ENCODE results near the gene STAT1.

The STAT1 gene

DNA sequence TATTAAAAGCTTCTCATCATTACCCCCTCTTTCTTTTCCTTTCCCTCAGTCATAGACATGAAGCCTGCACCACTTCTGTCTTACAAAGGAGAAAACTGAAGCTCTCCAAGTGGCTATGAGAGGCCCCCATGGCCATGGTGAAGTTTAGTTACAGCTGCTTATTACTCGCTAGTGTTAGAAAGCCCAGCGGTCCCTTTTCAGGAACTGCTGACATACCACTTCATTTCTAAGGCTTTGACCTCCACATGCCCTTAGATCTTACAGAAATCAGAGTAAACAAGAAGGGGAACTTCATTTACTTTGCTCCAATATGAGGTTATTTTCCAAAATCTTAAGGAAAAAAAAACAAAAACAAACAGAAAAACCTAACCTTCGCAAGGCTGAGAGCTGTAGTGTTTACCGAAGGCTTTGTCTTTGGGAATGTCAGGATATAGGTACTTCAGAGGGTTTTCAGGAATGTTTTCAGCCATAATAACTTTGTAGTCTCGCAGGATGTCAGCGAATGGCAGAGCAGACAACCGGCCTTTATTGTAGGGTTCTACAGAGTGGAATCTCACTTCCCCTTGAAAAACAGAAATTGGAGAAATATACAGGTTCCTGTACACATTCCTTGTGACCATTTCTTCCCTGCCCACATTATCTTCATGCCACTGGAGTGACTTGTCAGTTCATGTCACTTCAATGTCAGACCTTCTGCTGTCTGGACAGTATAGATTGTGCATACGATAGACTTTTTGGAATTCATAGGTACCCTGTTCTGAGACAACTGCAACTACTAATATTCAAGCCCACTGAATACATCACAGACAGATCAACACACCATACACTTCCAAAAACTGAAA lies 18.8 kb upstream of the STAT1 start:
- no peak for DNase-seq

DNA sequence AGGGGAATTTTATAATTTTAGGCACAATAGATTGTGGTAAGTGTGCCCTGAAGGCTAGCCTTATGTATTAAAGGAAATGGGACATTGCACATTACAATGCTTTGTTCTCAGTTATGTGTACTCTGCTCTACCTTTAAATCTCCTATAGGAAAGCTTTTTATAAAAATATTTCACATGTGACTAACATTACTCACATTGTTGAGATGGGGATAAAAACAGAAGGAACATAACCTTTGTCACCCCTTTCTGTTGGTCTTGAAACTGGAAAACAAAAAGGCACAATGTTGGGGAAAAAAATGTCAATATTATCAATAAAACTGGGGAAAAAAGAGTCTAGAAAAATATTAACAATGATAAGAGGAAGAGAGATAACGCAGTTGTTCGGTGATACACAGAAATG lies 17.3 kb upstream of the STAT1 start:
- no peak for DNase-seq

DNA sequence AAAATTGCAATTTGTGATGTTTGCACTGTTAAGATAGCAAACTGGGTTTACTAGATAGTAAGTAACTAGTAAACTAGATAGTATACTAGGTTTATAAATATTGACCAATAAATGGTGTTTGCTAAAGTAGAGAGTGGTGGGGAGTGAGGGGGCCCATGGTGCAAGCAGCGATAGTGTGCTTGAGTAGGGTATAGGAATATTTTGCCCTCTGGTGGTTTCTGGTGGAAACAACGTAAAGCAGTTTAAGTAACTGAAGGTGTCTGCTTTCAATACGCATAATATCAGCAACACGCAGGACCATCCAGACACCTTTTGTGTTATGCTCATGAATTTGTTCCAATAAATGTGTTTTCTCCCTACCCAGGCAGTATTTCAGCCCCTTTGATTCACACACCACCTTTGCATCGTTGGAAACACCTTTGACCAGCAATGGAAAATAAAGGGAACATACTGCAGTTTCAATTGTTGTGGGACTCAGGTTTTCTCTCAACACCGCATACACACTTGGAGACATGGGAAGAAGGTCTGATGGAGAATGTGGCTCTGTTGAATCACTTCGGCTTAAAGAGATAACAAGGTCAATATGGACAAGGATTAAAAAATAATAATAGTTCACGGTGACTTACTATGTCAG lies 16.7 kb upstream of the STAT1 start:
- peak in 1 of 58 donors; percentile 12 for DNase-seq

- DNase-seq = no peak
Measured at GRCh38 chr2:191029280-191029950, 15.4 kb upstream of the STAT1 start.

GRCh38 chr2:191026377-191026776 lies 12.4 kb upstream of the STAT1 start:
- no peak for DNase-seq

GRCh38 chr2:191025135-191025534 lies 11.2 kb upstream of the STAT1 start:
- DNase-seq = no peak

GRCh38 chr2:191023235-191023679 lies 9.3 kb upstream of the STAT1 start:
- DNase-seq = no peak

DNA sequence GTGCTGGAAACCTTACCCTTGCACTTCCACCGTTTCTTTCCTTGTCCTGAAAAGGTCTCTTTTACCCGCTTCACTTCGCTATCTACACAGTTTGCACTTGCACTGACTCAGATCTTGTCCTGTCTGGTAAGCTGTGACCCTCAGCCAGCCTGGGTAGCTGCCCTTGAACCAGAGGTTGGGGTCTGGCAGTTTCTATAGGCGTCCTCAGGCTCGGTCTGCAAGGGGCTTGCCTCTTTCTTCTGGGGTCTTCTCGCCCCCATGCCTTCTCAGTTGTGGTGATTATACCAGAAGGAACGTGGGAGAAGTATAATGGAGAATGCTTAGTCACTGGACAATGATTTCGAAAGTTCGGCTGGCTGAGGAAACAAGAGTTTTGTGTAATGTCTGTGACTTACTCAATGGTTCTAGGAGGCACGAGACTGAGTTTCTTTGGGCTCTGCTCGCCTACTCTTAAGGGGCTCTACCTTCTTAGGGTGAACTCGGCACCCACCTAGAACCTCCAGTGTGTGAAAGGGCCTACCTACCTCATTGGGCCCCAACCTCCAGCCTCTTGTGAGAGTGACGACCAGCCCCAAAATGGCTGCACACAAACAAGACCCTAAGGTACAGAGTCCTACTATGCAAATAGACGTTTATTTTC lies 6.9 kb upstream of the STAT1 start:
- DNase-seq = peak in 8 of 58 donors; percentile 43 to 67 (median 50)

DNA sequence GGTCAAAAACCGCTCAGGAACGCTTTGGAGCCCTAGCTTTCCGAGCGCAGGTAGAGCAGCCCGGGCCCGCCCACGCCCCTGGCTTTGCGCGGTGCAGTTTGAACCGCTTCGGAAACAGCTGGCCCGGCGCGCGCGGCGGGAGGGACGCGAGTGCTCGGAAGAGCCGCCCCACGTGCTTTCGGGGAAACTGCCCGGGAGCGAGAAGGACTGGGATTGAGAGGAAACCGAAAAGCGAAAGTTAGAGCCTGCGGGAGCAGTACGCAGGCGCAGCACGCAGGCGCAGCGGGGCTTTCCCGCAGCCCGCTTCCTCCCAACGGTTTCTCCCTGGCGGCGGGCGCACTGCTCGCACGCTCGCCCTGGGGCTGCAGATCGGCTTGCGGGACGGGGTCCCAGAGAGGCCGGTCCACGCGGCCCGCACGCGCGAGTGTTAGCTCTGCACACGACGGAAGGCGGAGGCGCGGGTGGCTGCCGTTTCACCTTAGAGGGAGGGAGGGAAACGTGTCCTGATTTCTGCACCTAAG lies 6.3 kb upstream of the STAT1 start:
- peak; percentile 41 to 98 (median 91) for DNase-seq

DNA sequence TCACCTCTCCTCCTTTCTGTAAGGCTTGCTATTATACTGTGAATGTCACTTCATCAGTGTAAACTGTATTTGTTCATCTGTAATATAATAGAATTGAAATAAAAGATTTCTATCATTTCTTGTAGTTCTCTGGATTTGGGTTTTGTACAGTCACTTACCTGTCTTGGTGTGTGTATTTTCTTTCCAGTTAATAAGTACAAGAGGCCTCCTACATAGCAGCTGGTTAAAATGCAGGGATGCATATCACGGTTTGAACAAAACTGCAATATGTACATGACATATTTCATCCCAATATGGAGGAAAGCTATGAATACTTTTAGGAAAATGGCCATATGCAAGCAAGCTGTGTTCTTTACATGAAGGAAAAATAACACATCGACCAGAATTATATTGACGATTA lies 5.4 kb upstream of the STAT1 start:
- DNase-seq = no peak

DNA sequence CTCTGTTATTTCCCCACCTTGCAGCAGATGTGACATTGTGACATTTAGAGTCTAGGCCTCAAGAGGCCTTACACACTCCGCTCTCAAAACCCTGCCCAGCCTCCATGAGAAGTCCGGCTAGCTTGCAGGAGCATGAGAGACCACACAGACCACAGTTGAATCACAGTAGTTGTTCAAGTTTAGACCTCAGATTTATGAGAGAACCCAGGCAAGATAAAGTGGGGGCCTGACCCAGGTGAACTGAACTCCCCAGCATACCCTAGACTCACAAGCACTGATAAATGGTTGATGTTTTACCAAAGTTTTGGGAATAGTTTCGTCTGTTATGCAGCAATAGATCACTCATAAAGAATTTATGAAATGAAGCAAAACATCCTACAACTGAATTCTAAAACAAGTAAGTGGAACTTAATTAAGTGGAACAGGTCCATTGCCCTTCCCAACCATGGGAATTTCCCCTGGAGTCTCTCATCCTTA lies 4.7 kb upstream of the STAT1 start:
- no peak for DNase-seq

- no peak for DNase-seq
Measured at GRCh38 chr2:191018048-191018447, 4.1 kb upstream of the STAT1 start.

DNA sequence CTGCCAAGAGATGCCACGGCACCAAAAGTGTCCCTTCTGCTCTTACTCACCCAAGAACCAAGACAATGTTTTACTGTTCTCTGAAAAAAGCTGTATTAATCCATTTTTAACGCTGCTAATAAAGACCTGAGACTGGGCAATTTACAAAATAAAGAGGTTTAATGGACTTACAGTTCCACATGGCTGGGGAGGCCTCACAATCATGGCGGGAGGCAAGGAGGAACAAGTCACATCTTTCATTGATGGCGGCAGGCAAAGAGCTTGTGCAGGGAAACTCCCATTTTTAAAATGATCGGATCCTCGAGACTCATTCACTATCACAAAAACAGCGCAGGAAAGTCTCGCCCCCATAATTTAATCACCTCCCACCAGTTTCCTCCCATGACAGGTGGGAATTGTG lies 1.9 kb upstream of the STAT1 start:
- no peak for DNase-seq

GRCh38 chr2:191015239-191015638 lies 1.3 kb upstream of the STAT1 start:
- DNase-seq = no peak

GRCh38 chr2:191014653-191015020 lies 666 bp upstream of the STAT1 start:
- DNase-seq = no peak

DNA sequence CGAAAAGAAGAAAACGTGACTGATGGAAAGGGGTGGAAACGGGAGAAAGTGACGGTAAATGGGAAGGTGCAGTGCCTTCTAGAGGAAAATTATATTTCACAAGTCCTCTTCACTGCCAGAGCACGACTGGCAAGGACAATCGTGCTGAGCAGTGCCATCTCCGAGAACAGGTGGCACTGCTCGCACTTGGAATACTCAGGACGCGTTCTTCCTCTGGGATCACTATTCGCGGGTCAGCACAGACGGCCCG lies 364 bp downstream of the STAT1 start:
- peak in 1 of 58 donors; percentile 61 for DNase-seq

DNA sequence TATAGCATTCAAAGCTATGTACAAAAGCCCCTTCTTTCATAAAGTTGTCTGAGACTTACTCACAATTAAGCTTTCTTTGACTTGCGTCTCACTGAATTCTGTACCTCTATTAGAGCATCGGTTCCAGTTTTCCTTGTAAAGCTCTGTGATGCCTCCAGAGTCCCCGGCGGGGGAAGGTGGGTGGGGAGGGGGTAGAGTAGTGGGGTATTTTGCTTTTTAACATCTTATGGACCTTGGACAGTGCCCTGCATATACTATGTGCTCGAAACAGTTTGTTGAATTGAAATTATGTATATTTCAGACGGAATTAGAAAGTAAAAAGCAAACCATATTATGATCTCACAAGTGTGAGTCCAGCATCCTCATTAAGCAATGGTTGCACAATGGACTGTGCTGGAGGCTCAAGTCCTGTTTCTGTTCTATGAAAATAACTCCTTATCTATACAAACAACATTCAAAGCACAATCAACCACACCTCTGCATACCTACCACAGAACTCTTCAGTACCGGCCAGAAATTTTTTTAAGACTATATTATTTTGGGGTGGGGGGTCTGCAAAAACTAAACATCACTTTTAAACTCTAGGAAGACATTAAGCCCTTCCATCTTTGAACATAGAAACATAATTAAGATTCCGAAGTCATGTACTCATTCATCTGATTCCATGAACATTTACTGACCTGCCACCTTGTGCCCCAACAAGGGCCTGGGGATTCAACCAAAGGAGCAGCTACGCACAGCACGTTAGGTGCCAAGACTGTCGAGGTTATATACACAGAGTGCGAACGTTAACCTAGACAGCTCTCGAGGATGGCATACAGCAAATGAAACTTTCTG lies 908 bp downstream of the STAT1 start:
- DNase-seq = no peak

DNA sequence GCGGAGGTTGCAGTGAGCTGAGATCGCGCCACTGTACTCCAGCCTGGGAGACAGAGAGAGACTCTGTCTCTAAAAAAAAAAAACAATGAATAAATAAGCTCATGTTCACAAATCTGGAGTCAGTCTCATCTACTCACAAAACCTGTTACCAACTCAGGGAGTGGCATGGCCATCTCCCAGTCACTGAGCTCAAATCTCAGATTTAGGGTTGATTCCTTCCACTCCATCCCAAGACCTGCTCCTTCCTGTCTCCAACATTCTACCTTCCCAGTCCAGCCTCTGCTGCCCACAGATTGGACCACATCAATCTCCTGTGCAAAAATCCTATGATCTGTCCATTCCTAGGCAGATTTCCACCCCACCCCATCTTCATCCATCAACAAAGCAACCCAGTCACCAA lies 1.6 kb downstream of the STAT1 start:
- no peak for DNase-seq

- DNase-seq = no peak
Measured at GRCh38 chr2:191010887-191011885, 2.8 kb downstream of the STAT1 start.

All from anterior cingulate cortex (tissue), 58 donors.